COR-L47 (cell line): ENCODE data around the gene ENO1.
A peak's percentile ranks its signal among the peaks of the same experiment; 100 is the strongest.
"Not testable (repeated sequence)": the region's sequence is repeated elsewhere in the genome, so short reads cannot be mapped to it uniquely, and the experiment has no call there.

Source experiments
- DNase-seq: peaks from one replicate; lab custom pipeline; 2025; lab: John Stamatoyannopoulos, UW

Gene ENO1

DNA sequence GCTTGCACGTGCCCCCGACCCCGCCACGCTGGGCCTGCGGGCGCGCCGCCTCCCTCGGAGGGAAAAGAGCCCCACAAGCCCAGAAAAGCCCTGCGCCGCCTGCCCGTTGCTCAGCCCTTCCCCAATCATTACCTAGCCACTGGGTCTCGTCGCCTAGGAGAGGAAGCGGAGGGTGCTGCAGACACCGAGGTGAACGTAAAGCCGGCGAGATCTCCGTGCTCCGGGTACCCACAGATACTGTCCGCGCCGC is at the start of gene ENO1:
TSS of gene ENO1 (minus strand) at position 239 of the 250 bp plus-strand sequence. CDS start 3,778 bp downstream, outside the sequence.
- DNase-seq = no peak

DNA sequence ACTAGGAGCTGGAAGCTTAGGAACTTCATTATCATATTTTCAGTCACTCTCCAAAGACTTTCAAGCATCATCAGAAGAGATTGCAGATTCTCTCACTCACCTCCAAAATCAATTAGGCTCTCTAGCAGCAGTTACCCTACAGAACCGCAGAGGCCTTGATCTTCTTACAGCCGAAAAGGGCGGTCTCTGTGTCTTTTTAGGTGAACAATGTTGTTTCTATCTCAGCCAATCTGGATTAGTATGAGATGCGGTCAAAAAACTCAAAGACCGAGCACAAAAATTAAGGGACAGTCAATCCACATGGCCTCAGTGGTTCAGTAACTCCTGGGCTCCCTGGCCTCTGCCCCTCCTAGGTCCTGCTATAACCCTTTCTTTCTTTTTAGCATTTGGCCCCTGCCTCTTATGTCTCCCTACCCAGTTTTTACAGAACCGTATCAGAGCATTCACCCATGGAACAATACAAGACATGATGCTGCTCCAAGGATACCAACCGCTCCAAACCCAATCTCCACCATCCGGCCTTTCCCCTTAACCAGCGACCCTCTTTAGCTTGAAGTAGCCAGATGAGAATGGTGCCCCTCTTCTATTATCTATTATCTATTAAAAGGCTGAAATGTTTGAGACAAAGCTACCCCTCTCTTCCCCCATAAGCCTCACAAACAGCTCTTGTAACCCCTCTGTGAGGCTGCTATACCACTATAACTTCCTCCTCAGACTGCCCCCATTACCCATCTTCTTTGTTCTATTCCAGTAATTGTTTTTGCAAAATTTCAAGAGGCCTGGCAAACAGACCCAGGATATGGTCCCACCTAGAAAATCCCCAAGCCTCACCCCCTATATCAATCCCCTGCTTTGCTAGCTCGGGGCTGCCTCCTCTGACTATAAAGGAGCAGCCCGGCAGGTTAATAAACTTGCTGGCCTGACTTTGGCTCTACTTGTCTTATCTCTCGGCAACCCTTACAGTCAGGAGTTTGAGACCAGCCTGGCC is 48.5 kb upstream of the ENO1 start:
- DNase-seq = no peak

DNA sequence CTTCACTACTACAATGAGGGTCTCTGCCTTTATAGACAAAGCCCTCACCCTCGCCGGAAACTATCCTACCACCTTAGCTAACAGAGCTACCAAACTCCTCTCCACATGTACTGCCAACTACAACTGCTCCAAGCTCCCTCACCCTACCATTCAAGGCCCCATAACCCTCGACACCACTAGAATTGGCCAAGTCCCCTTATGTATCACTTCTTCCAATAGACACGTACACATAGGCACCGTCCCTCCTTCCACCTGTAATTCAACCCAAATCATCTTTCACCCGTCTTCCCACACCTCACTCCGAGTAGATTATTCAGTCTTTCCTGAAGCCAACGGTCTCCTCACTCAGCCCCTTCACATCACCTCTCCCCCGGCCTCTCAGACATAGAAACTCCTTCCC is 47.5 kb upstream of the ENO1 start:
- DNase-seq = no peak

DNA sequence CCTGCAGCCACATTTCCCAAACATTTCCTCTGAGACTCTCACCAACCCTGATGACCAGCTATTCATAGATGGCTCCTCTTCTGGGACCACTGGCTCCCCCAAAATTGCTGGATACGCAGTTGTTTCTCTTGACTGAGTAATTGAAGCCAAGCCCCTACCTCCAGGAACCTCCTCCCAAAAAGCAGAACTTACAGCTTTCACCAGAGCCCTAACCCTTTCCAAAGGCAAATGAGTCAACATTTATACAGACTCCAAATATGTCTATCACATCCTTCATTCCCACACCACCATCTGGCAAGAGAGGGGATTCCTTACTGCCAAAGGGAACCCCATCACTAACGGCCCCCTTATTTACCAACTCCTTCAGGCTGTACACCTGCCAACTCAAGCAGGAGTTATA is 46.9 kb upstream of the ENO1 start:
- no peak for DNase-seq

DNA sequence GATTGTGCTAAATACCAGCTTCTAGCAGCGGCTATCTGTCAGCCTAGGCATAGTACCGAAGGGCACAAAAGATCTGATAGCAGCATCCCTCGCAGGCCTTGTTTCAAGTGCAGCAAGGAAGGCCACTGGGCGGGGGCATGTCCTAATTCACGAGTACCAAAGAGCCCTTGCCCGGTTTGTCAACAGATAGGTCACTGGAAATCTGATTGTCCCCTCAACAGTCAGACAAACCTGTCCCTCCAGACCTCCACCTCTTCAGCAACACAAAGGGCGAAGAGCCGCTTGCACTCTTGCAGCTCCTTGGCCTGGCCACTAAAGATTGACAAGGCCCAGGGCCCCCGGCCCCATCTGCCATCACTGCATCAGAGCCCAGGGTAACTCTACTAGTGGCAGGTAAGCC is 44.5 kb upstream of the ENO1 start:
- DNase-seq = no peak

DNA sequence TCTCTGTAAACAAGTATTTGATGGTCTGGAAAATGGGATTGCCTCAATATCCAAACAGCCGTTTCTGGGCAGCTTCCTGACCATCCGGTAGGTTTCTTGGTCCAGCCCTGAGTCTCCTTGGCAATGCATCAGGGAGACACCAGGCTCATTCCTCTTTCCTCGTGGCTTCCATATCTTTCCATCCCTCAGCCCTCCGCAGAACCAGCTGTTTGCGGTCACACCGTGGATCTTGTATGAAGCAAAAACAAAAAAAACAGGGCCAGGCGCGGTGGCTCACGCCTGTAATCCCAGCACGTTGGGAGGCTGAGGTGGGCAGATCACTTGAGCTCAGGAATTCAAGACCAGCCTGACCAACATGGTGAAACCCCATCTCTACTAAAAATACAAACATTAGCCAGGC is 39.0 kb upstream of the ENO1 start:
- not testable (repeated sequence) for DNase-seq

DNA sequence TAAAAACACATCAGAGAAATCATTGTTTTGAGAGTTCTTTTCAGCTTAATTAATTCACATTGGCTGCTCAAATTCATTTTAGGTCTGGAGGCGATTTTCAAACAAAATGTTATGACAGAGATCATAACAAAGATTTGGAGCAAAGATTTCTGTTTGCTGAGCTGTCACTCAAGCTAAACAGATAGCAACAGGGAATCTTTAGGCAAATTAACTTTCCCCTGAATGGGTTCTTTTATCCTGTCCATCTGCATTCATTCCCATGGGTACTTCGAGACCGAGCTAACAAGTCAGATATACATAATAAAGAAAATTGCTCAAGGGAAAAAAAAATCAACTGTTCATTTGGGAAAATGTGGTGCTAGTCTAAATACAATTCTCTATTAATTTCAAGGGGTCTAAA is 37.0 kb upstream of the ENO1 start:
- no peak for DNase-seq

DNA sequence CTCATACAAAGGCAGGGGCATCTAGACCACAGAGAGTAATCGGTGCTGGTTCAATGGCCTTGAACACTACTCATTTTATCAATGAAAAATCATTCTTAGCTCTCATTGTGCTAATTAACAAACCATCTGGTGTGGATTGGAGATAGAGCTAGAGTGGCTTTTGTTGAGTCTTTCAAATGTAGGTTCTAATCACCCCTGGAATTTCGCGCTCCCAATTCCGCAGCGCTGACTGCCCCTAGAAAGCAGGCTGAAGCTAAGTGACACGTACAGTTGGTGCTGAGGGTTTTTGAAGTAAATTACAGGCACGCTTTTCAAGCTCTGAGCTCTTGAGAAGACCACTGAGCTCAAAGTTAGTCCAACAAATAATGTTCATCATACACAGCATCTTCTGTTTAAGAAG is 36.0 kb upstream of the ENO1 start:
- no peak for DNase-seq

DNA sequence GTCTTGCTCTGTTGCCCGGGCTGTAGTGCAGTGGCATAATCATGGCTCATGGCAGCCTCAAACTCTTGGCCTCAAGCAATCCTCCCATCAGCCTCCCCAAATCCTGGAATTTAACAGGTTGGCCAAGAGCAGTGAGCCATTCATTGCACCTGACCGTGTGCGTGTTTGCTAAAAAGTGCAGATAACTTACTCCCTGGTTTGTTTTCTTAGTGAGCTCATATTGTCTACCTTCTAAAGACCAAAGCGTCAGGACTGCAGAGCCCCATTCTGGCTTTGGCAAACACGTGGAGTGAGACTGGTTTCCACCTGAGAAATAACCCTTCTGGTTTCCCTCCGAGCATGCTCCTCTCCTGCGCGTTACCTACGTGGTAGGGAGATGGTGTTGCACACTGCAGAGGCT is 35.0 kb upstream of the ENO1 start:
- DNase-seq = no peak

DNA sequence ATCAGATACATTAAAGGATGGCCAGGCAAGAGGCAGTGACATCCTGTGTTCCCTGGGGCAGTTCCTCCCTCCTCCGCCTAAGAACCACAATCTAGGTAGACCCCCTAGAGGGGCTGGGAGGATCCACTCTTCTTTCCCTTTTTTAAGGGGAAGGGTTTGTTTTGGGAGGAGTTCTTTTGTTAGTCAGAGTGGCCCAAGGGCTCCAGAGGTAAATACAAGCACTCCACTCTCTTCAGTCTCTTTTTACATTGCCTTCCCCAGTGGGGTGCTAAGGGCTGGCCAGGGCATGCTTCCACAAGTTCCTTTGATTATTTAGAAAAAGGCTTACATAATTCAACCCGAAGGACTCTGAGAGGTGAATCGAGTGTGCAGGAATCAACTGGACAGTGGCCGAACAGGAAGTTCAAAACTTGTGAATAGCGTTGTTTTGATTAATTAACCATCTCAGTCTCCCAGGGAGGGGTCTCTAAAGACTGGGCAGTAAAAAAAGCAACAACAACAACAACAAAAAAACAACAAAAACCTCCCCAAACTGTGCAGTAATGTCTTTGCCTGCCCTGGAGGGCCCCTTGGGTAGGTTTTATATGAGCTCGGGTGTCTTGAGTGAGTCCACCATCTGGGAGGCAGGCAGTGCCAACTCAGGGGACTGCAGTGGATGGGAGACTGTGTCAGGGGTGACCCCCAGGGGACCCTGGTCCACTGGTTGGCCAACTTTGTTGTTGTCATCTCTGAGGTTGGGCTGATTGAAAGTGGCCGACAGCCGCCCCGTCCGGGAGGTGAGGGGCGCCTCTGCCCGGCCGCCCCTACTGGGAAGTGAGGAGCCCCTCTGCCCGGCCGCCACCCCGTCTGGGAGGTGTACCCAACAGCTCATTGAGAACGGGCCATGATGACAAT is 33.2 kb upstream of the ENO1 start:
- peak; percentile 83 for DNase-seq

DNA sequence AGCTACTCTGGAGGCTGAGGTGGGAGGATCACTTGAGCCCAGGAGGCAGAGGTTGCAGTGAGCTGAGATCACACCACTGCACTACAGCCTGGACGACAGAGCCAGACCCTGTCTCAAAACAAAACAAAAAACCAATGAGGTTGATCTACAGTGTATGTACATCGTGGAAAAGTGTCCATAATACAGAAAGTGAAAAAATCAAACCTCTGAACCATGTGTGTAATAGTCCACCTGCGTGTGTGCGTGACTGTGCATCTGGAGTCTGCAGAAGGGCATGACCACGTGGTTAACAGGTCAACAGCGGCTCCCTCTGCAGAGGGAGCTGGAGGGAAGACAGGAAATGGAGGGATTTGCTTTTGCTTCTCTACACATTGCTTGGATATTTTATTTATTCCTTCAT is 32.4 kb upstream of the ENO1 start:
- peak; percentile 42 for DNase-seq

DNA sequence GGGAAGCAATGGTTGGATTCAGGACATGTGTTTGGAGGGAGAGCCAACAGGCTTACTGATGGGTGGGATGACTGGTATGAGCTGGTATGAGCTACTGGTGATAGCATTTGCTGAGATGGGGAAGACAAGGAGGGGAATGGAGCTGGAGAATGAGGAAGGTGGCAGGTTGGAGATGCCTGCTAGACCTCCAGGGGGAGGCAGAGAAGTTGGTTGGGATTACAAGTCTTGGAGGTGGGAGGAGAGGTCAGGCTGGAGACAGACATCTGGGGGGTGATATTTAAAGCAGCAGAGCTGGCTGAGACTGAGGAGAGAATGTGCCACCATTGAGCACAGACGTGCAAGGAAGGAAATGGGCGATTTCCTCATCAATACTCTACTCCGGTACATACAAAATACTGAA is 31.8 kb upstream of the ENO1 start:
- no peak for DNase-seq

DNA sequence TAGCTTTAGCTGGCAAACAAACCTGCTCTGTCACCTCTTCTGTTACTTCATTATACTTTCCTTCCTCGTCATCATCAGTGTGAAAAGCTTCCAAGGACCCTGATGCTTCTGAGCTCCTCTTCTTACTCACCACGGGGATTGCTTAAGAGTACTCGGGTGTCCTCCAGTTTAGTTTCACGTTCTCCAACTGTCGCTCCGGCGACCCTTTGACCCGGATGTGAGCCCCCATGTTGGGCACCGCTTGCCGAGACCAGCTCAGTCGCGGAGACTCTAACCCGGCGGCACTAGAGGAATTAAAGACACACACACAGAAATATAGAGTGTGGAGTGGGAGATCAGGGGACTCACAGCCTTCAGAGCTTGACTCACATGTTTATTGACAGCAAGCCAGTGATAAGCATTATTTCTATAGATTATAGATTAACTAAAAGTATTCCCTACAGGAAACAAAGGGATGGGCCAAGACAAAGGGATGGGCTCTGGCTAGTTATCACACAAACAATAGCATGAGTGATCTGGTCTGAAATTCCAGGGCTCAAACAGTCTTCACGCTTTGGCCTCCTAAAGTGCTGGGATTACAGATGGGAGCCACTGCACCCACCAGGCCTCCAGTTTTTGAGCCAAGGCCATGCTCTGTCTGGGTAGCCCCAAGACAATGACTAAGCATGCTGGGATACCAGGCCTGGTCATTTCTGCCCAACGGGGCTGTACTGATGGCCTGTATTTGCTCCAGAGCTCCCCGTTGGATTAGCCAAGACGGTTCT is 30.1 kb upstream of the ENO1 start:
- no peak for DNase-seq

DNA sequence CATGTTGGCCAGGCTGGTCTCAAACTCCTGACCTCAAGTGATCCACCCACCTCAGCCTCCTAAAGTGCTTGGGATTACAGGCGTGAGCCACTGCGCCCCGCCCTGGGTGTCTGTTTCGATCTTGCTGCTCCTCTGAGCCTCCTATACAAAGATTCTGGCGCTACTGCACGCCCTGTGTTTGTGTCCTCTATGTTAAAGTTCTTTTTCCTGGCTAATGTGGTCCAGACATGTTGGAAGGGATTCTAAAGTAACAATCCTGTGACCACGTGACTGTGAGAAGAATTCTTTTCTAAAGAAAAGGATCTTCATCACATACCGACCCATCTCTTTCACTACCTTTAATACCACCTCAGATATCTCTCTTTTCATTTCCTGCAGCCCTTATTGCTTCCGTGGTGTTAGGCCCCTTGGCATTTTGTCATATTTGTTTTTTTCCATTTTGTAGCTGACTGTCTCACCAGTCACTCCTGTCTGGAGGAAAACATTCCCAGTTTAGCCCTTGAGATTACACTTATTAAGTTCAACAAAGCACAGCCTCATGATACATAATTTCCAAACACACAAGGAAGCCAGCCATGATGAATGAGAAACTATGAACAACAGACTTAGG is 27.2 kb upstream of the ENO1 start:
- no peak for DNase-seq

DNA sequence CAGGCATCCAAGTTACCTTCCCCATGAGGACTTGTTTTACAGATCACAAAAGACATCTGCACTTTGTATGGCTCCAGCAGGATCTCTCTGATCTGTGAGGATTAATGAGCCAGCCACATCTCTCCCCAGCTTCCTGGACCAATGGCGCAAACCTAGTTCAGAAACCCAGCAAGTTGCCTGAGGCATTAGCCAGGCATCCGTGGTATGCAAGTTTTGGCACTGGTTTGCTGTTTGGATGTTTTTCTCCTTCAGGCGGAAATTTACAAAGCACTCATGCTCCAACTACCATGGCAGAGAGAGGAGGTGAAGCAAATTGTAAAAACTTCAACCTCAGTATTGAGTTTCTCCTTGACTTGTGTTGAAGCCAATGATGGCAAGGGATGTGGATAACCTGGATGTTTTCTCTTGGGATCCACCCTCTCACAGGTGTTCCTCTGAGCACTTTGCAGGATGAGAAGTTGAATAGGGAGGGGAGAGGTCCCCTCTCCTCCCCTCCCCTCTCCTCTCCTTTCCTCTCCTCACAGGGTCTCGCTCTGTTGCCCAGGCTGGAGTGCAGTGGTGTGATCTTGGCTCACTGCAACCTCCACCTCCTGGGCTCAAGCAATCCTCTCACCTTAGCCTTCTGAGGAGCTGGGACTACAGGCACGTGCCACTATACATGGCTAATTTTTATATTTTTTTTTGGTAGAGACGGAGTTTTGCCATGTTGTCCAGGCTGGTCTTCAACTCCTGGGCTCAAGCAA is 25.6 kb upstream of the ENO1 start:
- DNase-seq = no peak

DNA sequence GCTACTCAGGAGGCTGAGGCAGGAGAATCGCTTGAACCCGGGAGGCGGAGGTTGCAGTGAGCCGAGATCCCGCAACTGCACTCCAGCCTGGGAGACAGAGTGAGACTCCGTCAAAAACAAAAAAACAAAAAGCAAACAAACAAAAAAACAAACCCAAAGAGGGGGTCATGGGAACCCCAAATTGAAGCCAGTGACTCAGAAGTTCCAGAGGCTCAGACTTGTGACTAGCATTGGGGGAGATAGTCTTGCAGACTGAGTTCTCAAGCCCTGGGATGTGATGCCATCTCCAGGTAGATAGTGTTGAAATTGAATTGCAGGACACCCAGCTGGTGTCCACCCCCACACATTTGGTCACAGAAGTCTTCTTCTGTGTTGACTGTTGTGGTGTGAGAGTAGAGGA is 24.9 kb upstream of the ENO1 start:
- DNase-seq = no peak

DNA sequence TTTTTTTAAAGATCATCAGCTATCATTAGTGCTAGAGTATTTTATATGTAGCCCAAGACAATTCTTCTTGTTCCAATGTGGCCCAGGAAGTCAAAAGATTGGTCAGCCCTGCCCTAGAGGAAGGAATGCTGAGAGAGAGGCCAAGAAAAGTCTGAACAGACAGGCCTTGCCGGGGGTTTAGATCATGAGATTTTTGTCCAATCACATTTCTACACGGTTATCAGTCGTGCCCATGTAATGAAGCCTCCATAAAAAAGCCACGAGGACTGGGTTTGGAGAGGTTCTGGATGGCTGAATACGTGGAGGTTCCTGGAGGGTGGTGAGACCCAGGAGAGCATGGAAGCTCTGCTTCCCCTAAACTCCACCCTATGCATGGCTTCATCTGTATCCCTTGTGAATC is 24.3 kb upstream of the ENO1 start:
- no peak for DNase-seq

DNA sequence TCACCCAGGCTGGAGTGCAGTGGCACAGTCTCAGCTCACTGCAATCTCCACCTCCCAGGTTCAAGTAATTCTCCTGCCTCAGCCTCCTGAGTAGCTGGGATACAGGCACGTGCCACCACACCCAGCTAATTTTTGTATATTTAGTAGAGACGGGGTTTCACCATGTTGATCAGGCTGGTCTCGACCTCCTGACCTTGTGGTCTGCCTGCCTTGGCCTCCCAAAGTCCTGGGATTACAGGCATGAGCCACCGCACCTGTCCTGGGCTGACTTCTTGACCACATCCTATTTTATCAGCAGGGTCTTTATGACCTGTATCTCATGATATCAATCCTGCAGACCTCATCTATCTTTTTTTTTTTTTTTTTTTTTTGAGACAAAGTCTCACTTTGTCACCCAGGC is 22.2 kb upstream of the ENO1 start:
- DNase-seq = not testable (repeated sequence)

DNA sequence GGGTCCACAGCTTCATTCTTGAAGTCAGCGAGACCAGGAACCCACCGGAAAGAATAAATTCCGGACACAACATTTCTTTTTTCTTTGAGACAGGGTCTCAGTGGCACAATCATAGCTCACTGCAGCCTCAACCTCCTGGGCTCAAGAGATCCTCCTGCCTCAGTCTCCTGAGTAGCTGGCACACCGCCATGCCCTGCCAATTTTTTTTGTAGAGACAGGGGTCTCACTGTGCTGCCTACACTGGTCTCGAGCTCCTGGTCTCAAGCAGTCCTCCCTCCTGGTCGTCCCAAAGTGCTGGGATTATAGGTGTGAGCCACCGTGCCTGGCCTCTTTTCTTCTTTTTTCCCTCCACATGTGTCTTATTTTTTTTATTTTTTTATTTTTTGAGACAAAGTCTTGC is 20.6 kb upstream of the ENO1 start:
- no peak for DNase-seq

DNA sequence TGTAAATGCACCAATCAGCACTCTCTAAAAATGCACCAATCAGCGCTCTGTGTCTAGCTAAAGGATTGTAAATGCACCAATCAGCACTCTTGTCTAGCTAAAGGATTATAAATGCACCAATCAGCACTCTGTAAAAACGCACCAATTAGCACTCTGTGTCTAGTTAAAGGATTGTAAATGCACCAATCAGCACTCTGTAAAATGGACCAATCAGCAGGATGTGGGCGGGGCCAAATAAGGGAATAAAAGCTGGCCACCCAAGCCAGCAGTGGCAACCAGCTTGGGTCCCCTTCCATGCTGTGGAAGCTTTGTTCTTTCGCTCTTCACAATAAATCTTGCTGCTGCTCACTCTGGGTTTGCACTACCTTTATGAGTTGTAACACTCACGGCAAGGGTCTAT is 19.9 kb upstream of the ENO1 start:
- DNase-seq = not testable (repeated sequence)

DNA sequence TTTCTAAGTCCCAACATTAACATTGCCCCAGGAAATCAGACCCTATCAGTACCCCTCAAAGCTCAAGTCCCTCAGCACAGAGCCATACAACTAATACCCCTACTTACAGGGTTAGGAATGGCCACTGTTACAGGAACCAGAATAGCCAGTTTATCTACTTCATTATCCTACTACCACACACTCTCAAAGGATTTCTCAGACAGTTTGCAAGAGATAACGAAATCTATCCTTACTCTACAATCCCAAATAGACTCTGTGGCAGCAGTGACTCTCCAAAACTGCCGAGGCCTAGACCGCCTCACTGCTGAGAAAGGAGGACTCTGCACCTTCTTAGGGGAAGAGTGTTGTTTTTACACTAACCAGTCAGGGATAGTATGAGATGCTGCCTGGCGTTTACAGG is 19.0 kb upstream of the ENO1 start:
- not testable (repeated sequence) for DNase-seq
